ENCODE data around the gene CRB3.
A peak's percentile ranks its signal among the peaks of the same experiment; 100 is the strongest.

Gene CRB3

DNA sequence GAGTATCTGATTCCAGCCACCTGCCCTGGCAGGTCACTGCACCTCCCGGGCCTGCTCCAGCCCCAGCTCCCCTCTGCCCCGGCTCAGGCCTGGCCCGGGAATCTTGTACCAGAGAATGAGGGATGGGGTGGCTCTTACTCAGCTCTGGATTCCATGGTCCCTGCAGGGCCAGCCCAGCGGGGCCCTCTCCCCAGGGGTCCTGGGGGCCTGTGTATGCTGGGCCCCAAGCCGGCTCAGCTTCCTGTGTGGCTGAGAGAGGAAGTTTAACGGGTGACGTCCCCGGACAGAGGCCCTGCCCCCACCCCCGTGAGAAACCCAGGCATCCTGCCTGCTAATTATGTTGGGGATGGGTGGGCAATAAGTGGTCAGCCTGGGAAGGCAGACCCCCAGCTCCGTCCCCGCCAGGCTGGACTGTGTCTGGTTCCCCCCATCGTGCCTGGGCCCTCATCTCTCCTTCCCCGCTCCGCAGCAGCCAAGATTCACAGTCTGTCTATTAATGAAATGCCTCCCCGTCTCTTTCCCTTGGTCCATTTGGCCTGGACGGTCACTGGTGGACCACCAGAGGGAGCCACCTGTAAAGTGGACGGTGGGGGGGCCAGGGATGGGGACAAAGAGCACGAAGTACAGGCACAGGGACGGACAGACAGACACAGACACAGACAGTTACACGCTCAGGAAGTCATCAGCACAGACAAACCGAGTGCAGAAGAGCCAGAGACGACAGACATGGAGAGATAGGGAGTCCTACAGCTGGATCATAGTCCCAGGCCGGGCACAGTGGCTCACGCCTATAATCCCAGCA is 17.7 kb downstream of the CRB3 start, which contains the start of gene DENND1C:
DENND1C (minus strand) TSS at position 247 of the 802 bp plus-strand sequence; CDS start at position 155, 92 bp downstream.
- TF ChIP-seq, protein P1, sequence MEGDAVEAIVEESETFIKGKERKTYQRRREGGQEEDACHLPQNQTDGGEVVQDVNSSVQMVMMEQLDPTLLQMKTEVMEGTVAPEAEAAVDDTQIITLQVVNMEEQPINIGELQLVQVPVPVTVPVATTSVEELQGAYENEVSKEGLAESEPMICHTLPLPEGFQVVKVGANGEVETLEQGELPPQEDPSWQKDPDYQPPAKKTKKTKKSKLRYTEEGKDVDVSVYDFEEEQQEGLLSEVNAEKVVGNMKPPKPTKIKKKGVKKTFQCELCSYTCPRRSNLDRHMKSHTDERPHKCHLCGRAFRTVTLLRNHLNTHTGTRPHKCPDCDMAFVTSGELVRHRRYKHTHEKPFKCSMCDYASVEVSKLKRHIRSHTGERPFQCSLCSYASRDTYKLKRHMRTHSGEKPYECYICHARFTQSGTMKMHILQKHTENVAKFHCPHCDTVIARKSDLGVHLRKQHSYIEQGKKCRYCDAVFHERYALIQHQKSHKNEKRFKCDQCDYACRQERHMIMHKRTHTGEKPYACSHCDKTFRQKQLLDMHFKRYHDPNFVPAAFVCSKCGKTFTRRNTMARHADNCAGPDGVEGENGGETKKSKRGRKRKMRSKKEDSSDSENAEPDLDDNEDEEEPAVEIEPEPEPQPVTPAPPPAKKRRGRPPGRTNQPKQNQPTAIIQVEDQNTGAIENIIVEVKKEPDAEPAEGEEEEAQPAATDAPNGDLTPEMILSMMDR (IDR thresholded peaks at IDR 0.05; ENCODE audit: control insufficient read depth, extremely low read depth, insufficient read depth), result peak; percentile 25; the same call in 1 of the 2 replicates
- DNase-seq (ENCODE audit: low read depth), result no peak
- no peak within 1 kb of the TSS for H3K4me3 ChIP-seq (ENCODE audit: low read depth, low read length)

DNA sequence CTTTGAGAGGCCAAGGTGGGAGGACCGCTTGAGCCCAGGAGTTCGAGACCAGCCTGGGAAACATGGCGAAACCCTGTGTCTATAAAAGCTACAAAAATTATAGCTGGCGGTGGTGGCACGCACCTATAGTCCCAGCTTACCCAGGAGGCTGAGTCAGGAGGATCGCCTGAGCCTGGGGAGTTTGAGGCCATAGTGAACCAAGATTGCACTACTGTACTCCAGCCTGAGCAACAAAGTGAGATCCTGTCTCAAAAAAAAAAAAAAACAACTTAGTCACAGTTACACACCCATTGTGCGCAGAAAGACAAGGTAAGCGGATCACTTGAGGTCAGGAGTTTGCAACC is 18.2 kb downstream of the CRB3 start:
- no peak overlapping the region for H3K4me3 ChIP-seq (ENCODE audit: low read depth, low read length)
- TF ChIP-seq, protein P1 (IDR thresholded peaks at IDR 0.05; ENCODE audit: control insufficient read depth, extremely low read depth, insufficient read depth), result no peak
- no peak for DNase-seq (ENCODE audit: low read depth)

DNA sequence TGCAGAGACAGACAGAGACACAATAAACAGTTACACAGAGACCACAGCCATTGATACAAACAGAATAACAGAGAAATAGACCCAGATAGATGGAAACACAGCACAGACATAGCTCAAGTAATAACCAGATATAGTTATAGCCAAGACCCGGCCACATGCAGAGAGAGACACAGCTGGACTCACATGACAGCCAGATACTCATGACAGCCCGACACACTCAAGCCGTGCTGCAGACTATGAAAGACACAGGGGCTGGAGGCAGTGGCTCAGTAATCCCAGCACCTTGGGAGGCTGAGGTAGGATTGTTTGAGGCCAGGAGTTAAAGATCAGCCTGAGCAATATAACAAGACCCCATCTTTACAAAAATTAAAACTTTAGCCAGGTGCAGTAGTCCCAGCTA is 19.2 kb downstream of the CRB3 start:
- no peak overlapping the region for H3K4me3 ChIP-seq (ENCODE audit: low read depth, low read length)
- TF ChIP-seq, protein P1 (IDR thresholded peaks at IDR 0.05; ENCODE audit: control insufficient read depth, extremely low read depth, insufficient read depth), result no peak
- DNase-seq (ENCODE audit: low read depth), result no peak

DNA sequence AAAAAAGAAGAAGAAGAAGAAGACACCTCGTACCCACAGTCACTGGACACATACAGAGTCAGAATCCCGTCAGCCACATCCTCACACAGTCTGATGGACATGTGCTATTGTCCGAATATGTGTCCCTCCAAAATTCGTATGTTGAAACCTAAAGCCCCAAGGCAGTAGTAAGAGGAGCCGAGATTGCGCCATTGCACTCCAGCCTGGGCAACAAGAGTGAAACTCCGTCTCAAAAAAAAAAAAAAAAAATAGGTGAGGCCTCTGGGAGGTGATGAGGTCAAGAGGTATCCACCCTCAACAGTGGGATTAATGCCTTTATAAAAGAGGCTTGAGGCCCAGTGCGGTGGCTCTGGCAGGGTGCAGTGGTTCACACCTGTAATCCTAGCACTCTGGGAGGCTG is 20.2 kb downstream of the CRB3 start:
- no peak overlapping the region for H3K4me3 ChIP-seq (ENCODE audit: low read depth, low read length)
- TF ChIP-seq, protein P1 (IDR thresholded peaks at IDR 0.05; ENCODE audit: control insufficient read depth, extremely low read depth, insufficient read depth), result no peak
- no peak for DNase-seq (ENCODE audit: low read depth)

DNA sequence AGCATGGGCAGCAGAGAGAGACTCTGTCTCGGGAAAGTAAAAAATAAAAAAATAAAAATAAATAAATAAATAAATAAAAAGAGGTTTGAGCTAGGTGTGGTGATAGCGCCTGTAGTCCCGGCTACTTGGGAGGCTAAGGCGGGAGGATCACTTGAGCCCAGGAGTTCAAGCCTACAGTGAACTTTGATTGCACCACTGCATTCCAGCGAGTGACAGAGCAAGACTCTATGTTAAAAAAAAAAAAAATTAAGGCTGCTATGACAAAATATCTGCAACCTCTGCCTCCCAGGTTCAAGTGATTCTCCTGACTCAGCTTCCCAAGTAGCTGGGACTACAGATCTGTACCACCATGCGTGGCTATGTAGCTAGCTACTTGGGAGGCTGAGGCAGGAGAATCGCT is 20.8 kb downstream of the CRB3 start:
- TF ChIP-seq, protein P1 (IDR thresholded peaks at IDR 0.05; ENCODE audit: control insufficient read depth, extremely low read depth, insufficient read depth), result no peak
- DNase-seq (ENCODE audit: low read depth), result no peak
- no peak overlapping the region for H3K4me3 ChIP-seq (ENCODE audit: low read depth, low read length)

DNA sequence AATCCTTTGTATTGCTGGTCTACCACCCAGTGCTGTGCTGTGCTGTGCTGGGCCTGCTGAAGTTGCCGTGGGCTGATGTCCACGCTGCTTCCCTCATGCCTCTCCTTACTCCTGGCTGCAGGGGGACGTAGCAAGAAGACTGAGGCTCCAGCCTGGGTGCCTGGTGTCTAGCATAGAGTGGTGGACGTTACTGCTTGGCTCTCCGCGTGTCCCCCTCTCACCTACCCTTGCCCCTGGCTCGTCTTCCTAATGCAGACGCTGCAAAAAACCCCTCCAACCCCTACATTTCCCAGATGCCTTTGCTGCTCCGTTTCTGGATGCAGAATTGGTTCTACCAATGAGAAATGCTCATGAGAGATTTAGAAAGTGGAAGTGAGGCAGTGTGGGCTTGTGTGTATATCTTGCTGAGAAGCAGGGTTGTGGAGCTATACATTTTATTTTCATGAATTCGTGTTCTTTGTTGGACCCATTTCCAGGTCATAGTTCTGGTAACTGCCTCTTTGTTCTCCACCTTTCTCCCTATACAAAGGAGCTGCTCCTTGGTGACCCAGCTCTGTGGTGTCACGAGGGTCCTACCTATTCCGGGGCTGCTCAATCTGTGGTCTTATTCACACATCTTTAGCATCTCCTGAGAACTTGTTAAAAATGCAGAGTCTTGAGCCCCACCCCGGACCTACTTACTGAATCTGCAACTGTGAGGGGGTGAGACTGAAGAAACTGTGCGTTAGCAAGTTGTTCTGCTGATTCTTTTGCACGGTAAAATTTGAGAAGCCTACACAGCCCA is 25.4 kb downstream of the CRB3 start:
- H3K4me3 ChIP-seq (ENCODE audit: low read depth, low read length), result no peak overlapping the region
- TF ChIP-seq, protein P1 (IDR thresholded peaks at IDR 0.05; ENCODE audit: control insufficient read depth, extremely low read depth, insufficient read depth), result no peak
- DNase-seq (ENCODE audit: low read depth), result no peak
